NCI-H2029 (cell line): Measurements from ENCODE around the gene ADGRB3.
"Not testable (repeated sequence)": the region's sequence is repeated elsewhere in the genome, so short reads cannot be mapped to it uniquely, and the experiment has no call there.

Experiments
- DNase-seq: peaks from one replicate; lab custom pipeline; 2025; lab: John Stamatoyannopoulos, UW

Gene ADGRB3

GRCh38 chr6:68650142-68650541, 15.1 kb downstream of the ADGRB3 start:
- no peak for DNase-seq

GRCh38 chr6:68651011-68651985, 16.2 kb downstream of the ADGRB3 start:
- no peak for DNase-seq

- DNase-seq, result no peak
Observed at GRCh38 chr6:68652117-68652536, 17.0 kb downstream of the ADGRB3 start.

GRCh38 chr6:68653074-68653705, 18.1 kb downstream of the ADGRB3 start:
- DNase-seq, result no peak

- DNase-seq, result no peak
Observed at GRCh38 chr6:68653706-68654089, 18.6 kb downstream of the ADGRB3 start.

GRCh38 chr6:68654134-68654533, 19.1 kb downstream of the ADGRB3 start:
- no peak for DNase-seq

- no peak for DNase-seq
Observed at GRCh38 chr6:68655028-68655427, 19.9 kb downstream of the ADGRB3 start.

GRCh38 chr6:68657374-68658139, 22.5 kb downstream of the ADGRB3 start:
- DNase-seq, result no peak

- DNase-seq, result no peak
Observed at GRCh38 chr6:68658338-68658737, 23.3 kb downstream of the ADGRB3 start.

- no peak for DNase-seq
Observed at GRCh38 chr6:68673255-68673654, 38.2 kb downstream of the ADGRB3 start.

GRCh38 chr6:68675548-68675947, 40.5 kb downstream of the ADGRB3 start:
- no peak for DNase-seq

- not testable (repeated sequence) for DNase-seq
Observed at GRCh38 chr6:68676094-68676493, 41.0 kb downstream of the ADGRB3 start.

GRCh38 chr6:68677058-68677457, 42.0 kb downstream of the ADGRB3 start:
- no peak for DNase-seq

- no peak for DNase-seq
Observed at GRCh38 chr6:68679399-68679798, 44.3 kb downstream of the ADGRB3 start.

- no peak for DNase-seq
Observed at GRCh38 chr6:68680264-68680663, 45.2 kb downstream of the ADGRB3 start.

GRCh38 chr6:68689910-68690309, 54.8 kb downstream of the ADGRB3 start:
- DNase-seq, result no peak

- DNase-seq, result no peak
Observed at GRCh38 chr6:68691120-68691519, 56.0 kb downstream of the ADGRB3 start.

- DNase-seq, result no peak
Observed at GRCh38 chr6:68693271-68693670, 58.2 kb downstream of the ADGRB3 start.

GRCh38 chr6:68695403-68695802, 60.3 kb downstream of the ADGRB3 start:
- no peak for DNase-seq

GRCh38 chr6:68695838-68696237, 60.8 kb downstream of the ADGRB3 start:
- no peak for DNase-seq

- no peak for DNase-seq
Observed at GRCh38 chr6:68697394-68697793, 62.3 kb downstream of the ADGRB3 start.

GRCh38 chr6:68701159-68701558, 66.1 kb downstream of the ADGRB3 start:
- no peak for DNase-seq

- DNase-seq, result no peak
Observed at GRCh38 chr6:68704485-68704884, 69.4 kb downstream of the ADGRB3 start.
